Anterior cingulate cortex (tissue), 58 donors: ENCODE data around the gene BBS9.
"Not testable (repeated sequence)": the region's sequence is repeated elsewhere in the genome, so short reads cannot be mapped to it uniquely, and the experiment has no call there.

Experiments
- DNase-seq, 58 donors: peaks; one replicate each; lab custom pipeline; 2025; lab: John Stamatoyannopoulos, UW

BBS9 gene

GRCh38 chr7:33193308-33193864, 64.0 kb downstream of the BBS9 start:
- DNase-seq: no peak

- DNase-seq: no peak
Measured at GRCh38 chr7:33195264-33195663, 65.9 kb downstream of the BBS9 start.

GRCh38 chr7:33196221-33196620, 66.9 kb downstream of the BBS9 start:
- DNase-seq: no peak

GRCh38 chr7:33200282-33200681, 70.9 kb downstream of the BBS9 start:
- DNase-seq: no peak

- no peak for DNase-seq
Measured at GRCh38 chr7:33201821-33202220, 72.5 kb downstream of the BBS9 start.

- no peak for DNase-seq
Measured at GRCh38 chr7:33210958-33211357, 81.6 kb downstream of the BBS9 start.

- no peak for DNase-seq
Measured at GRCh38 chr7:33212144-33212543, 82.8 kb downstream of the BBS9 start.

GRCh38 chr7:33215992-33216391, 86.6 kb downstream of the BBS9 start:
- no peak for DNase-seq

GRCh38 chr7:33217595-33217994, 88.2 kb downstream of the BBS9 start:
- no peak for DNase-seq

- DNase-seq: not testable (repeated sequence)
Measured at GRCh38 chr7:33218841-33219535, 89.6 kb downstream of the BBS9 start.

- DNase-seq: no peak
Measured at GRCh38 chr7:33220231-33220630, 90.9 kb downstream of the BBS9 start.

- no peak for DNase-seq
Measured at GRCh38 chr7:33221390-33221789, 92.0 kb downstream of the BBS9 start.

GRCh38 chr7:33232632-33233145, 103.3 kb downstream of the BBS9 start:
- DNase-seq: no peak

GRCh38 chr7:33233659-33234058, 104.3 kb downstream of the BBS9 start:
- DNase-seq: no peak

GRCh38 chr7:33237036-33237435, 107.7 kb downstream of the BBS9 start:
- DNase-seq: no peak

- peak in 2 of 58 donors; percentile 9 to 33 for DNase-seq
Measured at GRCh38 chr7:33243319-33243881, 114.0 kb downstream of the BBS9 start.

GRCh38 chr7:33248671-33249070, 119.3 kb downstream of the BBS9 start:
- no peak for DNase-seq

GRCh38 chr7:33250421-33250871, 121.1 kb downstream of the BBS9 start:
- no peak for DNase-seq

- DNase-seq: no peak
Measured at GRCh38 chr7:33251301-33251700, 121.9 kb downstream of the BBS9 start.

GRCh38 chr7:33258491-33258951, 129.2 kb downstream of the BBS9 start:
- no peak for DNase-seq

GRCh38 chr7:33261585-33261984, 132.2 kb downstream of the BBS9 start:
- no peak for DNase-seq

- no peak for DNase-seq
Measured at GRCh38 chr7:33262476-33262875, 133.1 kb downstream of the BBS9 start.
